ENCODE data around the gene MRPL40.

MRPL40 gene

DNA sequence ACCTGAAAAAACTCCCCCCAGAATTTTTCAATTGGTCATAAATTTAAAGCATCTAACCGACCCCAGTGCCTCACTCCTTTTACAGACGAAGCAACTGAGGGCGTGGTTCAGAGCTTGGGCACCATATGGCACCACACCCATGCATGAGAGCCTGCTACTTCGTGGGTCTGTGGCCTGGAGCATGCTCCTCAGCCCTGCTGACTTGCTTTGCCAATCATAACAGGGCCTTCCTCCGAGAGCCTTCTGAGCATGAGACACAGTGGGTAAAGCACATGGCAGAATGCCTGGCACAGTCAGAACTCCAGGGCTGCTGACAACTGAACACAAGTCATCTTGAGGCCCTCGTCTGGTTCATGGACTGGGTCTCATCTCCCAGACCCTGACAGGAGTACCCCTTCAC, 34.1 kb upstream of the MRPL40 start:
- no peak for TF ChIP-seq CTCF (IDR thresholded peaks at IDR 0.05; ENCODE audit: control insufficient read depth, insufficient read depth, low read depth, low read length, missing control alignments)
- H3K4me3 ChIP-seq (ENCODE audit: control insufficient read depth, low read depth, low read length): no peak overlapping the region
- DNase-seq (ENCODE audit: low read depth): no peak

GRCh38 chr22:19398652-19399051, 33.7 kb upstream of the MRPL40 start:
- DNase-seq (ENCODE audit: low read depth): no peak
- H3K4me3 ChIP-seq (ENCODE audit: control insufficient read depth, low read depth, low read length): no peak overlapping the region
- no peak for TF ChIP-seq CTCF (IDR thresholded peaks at IDR 0.05; ENCODE audit: control insufficient read depth, insufficient read depth, low read depth, low read length, missing control alignments)

GRCh38 chr22:19400881-19401280, 31.5 kb upstream of the MRPL40 start:
- DNase-seq (ENCODE audit: low read depth): no peak
- no peak for TF ChIP-seq CTCF (IDR thresholded peaks at IDR 0.05; ENCODE audit: control insufficient read depth, insufficient read depth, low read depth, low read length, missing control alignments)
- H3K4me3 ChIP-seq (ENCODE audit: control insufficient read depth, low read depth, low read length): no peak overlapping the region

GRCh38 chr22:19401483-19401882, 30.9 kb upstream of the MRPL40 start:
- no peak for DNase-seq (ENCODE audit: low read depth)
- TF ChIP-seq CTCF (IDR thresholded peaks at IDR 0.05; ENCODE audit: control insufficient read depth, insufficient read depth, low read depth, low read length, missing control alignments): no peak
- H3K4me3 ChIP-seq (ENCODE audit: control insufficient read depth, low read depth, low read length): no peak overlapping the region

GRCh38 chr22:19402642-19403191, 29.6 kb upstream of the MRPL40 start:
- no peak overlapping the region for H3K4me3 ChIP-seq (ENCODE audit: control insufficient read depth, low read depth, low read length)
- no peak for TF ChIP-seq CTCF (IDR thresholded peaks at IDR 0.05; ENCODE audit: control insufficient read depth, insufficient read depth, low read depth, low read length, missing control alignments)
- DNase-seq (ENCODE audit: low read depth): no peak

- no peak for TF ChIP-seq CTCF (IDR thresholded peaks at IDR 0.05; ENCODE audit: control insufficient read depth, insufficient read depth, low read depth, low read length, missing control alignments)
- no peak overlapping the region for H3K4me3 ChIP-seq (ENCODE audit: control insufficient read depth, low read depth, low read length)
- DNase-seq (ENCODE audit: low read depth): no peak
Observed at GRCh38 chr22:19404676-19405075, 27.7 kb upstream of the MRPL40 start.

DNA sequence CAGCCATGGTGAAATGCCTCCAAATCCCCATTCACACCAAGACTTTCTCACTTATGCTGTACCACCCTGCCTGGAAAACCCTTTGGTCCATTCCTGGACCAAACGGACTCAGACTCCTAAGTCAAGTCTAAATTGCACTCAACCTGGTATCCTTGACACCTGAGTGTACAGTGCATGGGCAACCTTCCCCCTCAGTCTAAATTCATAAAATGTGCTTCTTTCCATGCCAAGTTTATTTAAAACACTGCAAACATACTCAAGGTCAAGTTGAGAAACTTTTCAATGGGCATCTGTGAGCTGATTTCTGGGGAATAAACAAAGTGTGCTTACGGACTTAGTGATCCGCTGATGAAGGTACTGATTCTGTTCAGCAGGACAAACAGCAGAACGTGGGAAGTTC, 27.2 kb upstream of the MRPL40 start:
- no peak overlapping the region for H3K4me3 ChIP-seq (ENCODE audit: control insufficient read depth, low read depth, low read length)
- no peak for TF ChIP-seq CTCF (IDR thresholded peaks at IDR 0.05; ENCODE audit: control insufficient read depth, insufficient read depth, low read depth, low read length, missing control alignments)
- DNase-seq (ENCODE audit: low read depth): no peak

All from AG09309 (cell line).